ENCODE results near the gene MTHFSD.

- no peak for TF ChIP-seq CTCF (conservative IDR thresholded peaks at IDR 0.05)
- TF ChIP-seq ZFX (IDR thresholded peaks at IDR 0.05), result no peak
Measured at GRCh38 chr16:86480444-86480843, 74.6 kb downstream of the MTHFSD start.
